BE2C (cell line): Measurements from ENCODE around the gene HOXB3.

Experiments
- DNase-seq: peaks from one replicate; pipeline ENCODE4 v3.0.0-alpha.2; 2020
- H3K27me3 ChIP-seq: fragments of 250-450 bp; sonication (Bioruptor Pico); 2 replicates; pipeline ENCODE4 v1.5.1; 2020; ENCODE audit warnings: mild to moderate bottlenecking
- H3K36me3 ChIP-seq: fragments of 250-450 bp; sonication (Bioruptor Pico); 2 replicates; pipeline ENCODE4 v1.5.1; 2020; ENCODE audit warnings: mild to moderate bottlenecking
- H3K4me1 ChIP-seq: fragments of 250-450 bp; sonication (Bioruptor Pico); 2 replicates; pipeline ENCODE4 v1.5.1; 2020
- H3K4me3 ChIP-seq: 2 replicates; pipeline ENCODE4 v1.5.1; 2011; ENCODE audit warnings: low read depth, low read length
- H3K9me3 ChIP-seq: fragments of 250-450 bp; sonication (Bioruptor Pico); 2 replicates; pipeline ENCODE4 v1.5.1; 2020
- CTCF ChIP-seq: IDR thresholded peaks from 2 replicates; pipeline ENCODE4 v1.5.1; 2012; ENCODE audit warnings: mild to moderate bottlenecking, low read depth, low read length

Gene HOXB3

GRCh38 chr17:48550502-48551213 lies 39.4 kb downstream of the HOXB3 start:
- H3K9me3 ChIP-seq: no peaks in the 10 kb centered on the region; the same call in 1 of the 2 replicates
- H3K36me3 ChIP-seq: no peaks in the 10 kb centered on the region
- H3K4me1 ChIP-seq: no peaks in the 10 kb centered on the region
- no peak for TF ChIP-seq CTCF
- no peak for DNase-seq
- no peak overlapping the region for H3K4me3 ChIP-seq
- H3K27me3 ChIP-seq: peaks cover 90% of the 10 kb centered on the region

GRCh38 chr17:48549914-48550501 lies 40.0 kb downstream of the HOXB3 start:
- DNase-seq: no peak
- Histone ChIP-seq H3K4me3 (no peak overlapping the region), H3K36me3 (no peaks in the 10 kb centered on the region), H3K4me1 (no peaks in the 10 kb centered on the region), H3K9me3 (no peaks in the 10 kb centered on the region; the same call in 1 of the 2 replicates), H3K27me3 (peaks cover 92% of the 10 kb centered on the region)
- peak; percentile 24; the same call in 1 of the 2 replicates for TF ChIP-seq CTCF

GRCh38 chr17:48549281-48549630 lies 40.8 kb downstream of the HOXB3 start:
- no peak for TF ChIP-seq CTCF
- no peak for DNase-seq
- H3K4me3 ChIP-seq: no peak overlapping the region
- H3K9me3 ChIP-seq: no peaks in the 10 kb centered on the region; the same call in 1 of the 2 replicates
- H3K36me3 ChIP-seq: no peaks in the 10 kb centered on the region
- H3K4me1 ChIP-seq: no peaks in the 10 kb centered on the region
- H3K27me3 ChIP-seq: peaks cover 90% of the 10 kb centered on the region

GRCh38 chr17:48548523-48549280 lies 41.3 kb downstream of the HOXB3 start:
- DNase-seq: no peak
- TF ChIP-seq CTCF: no peak
- H3K4me1 ChIP-seq: no peaks in the 10 kb centered on the region
- H3K27me3 ChIP-seq: peaks cover 90% of the 10 kb centered on the region
- no peaks in the 10 kb centered on the region for H3K36me3 ChIP-seq
- H3K4me3 ChIP-seq: no peak overlapping the region
- H3K9me3 ChIP-seq: no peaks in the 10 kb centered on the region; the same call in 1 of the 2 replicates

GRCh38 chr17:48547808-48548522 lies 42.1 kb downstream of the HOXB3 start:
- Histone ChIP-seq H3K4me1 (no peaks in the 10 kb centered on the region), H3K27me3 (peaks cover 90% of the 10 kb centered on the region), H3K36me3 (no peaks in the 10 kb centered on the region), H3K4me3 (no peak overlapping the region), H3K9me3 (no peaks in the 10 kb centered on the region; the same call in 1 of the 2 replicates)
- TF ChIP-seq CTCF: no peak
- DNase-seq: no peak
